D721Med (cell line): ENCODE results near the gene IGSF21.

Source experiments
- DNase-seq: peaks from one replicate; pipeline ENCODE4 v3.0.0; 2011; ENCODE audit warnings: low spot score; ENCODE audit not compliant: insufficient read length
- FAIRE-seq: peaks from 2 replicates; lab custom pipeline; 2011; peaks lifted over from hg19 to GRCh38; lab: Jason Lieb, UNC
- TF ChIP-seq, protein P1 (sequence below): IDR thresholded peaks from 2 replicates; pipeline ENCODE4 v1.5.1; 2012; ENCODE audit warnings: mild to moderate bottlenecking, control low read depth; ENCODE audit not compliant: insufficient read depth; ENCODE audit errors: missing control alignments

IGSF21 gene

DNA sequence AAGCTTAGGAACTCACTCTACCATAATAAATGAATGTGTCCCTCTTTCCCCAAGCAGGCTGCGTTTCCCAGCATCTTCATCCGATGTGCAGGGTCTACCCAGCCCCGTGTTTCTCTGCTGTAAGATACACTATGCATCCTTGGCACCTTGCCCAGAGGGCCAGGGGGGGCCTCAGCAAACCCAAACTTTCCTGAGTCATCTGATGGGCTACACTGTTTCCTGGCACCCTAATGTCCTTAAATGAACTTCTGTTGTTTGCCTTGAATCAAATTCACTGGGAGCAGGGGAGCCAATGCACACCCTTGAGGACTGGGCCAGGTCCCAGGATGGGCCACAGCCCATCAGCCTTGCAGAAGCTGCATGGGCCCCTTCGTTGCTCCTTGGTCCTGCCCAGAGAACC lies 145.5 kb downstream of the IGSF21 start:
- FAIRE-seq (no peak), DNase-seq (no peak)
- TF ChIP-seq, protein P1, sequence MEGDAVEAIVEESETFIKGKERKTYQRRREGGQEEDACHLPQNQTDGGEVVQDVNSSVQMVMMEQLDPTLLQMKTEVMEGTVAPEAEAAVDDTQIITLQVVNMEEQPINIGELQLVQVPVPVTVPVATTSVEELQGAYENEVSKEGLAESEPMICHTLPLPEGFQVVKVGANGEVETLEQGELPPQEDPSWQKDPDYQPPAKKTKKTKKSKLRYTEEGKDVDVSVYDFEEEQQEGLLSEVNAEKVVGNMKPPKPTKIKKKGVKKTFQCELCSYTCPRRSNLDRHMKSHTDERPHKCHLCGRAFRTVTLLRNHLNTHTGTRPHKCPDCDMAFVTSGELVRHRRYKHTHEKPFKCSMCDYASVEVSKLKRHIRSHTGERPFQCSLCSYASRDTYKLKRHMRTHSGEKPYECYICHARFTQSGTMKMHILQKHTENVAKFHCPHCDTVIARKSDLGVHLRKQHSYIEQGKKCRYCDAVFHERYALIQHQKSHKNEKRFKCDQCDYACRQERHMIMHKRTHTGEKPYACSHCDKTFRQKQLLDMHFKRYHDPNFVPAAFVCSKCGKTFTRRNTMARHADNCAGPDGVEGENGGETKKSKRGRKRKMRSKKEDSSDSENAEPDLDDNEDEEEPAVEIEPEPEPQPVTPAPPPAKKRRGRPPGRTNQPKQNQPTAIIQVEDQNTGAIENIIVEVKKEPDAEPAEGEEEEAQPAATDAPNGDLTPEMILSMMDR, result no peak

GRCh38 chr1:18256282-18257235 lies 149.0 kb downstream of the IGSF21 start:
- FAIRE-seq (no peak), DNase-seq (peak; percentile 28)
- TF ChIP-seq, protein P1, result no peak

DNA sequence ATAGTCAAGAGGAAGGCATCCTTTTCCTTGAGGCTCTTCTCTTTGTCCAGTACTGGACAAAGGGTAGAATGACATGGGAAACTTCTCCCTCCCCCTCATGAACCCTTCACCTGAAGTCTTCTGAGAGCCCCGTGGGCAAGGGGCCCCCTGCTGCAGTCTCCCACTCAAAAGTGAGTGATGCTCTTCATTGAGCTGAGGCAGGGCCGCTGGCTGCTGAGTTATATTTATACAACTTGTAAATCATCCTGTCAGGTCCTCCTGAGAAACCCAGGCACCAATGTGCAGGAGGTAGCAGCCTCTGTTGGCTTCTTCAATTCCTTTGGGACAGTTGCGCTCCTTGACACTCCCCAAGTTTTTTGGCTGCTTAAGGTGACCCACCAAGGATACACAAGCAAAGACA lies 150.2 kb downstream of the IGSF21 start:
- DNase-seq, result no peak
- TF ChIP-seq, protein P1, result no peak
- FAIRE-seq, result no peak

DNA sequence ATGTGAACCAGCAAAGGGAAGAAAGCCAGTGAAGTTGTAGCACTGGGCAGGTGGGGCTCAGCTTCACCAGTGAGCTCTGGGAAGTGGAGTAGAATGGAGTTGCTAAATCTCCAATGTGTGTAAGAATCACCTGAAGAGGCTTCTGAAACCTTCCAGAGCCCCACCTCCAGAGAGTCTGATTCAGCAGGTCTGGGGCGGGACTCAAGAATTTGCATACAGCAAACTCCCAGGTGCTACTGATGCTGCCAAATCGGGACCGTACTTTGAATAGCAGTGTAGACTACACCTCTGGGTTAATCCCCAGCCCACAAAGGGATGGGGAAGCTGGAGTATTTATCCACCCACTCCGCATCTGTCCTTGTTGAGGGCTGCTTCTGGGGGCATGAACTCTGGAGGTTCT lies 154.3 kb downstream of the IGSF21 start:
- DNase-seq, result no peak
- no peak for FAIRE-seq
- TF ChIP-seq, protein P1, result no peak

GRCh38 chr1:18262726-18263125 lies 155.1 kb downstream of the IGSF21 start:
- FAIRE-seq, result no peak
- TF ChIP-seq, protein P1, result no peak
- DNase-seq, result no peak

- TF ChIP-seq, protein P1, result no peak
- DNase-seq, result no peak
- FAIRE-seq, result no peak
Measured at GRCh38 chr1:18263547-18264120, 156.0 kb downstream of the IGSF21 start.

GRCh38 chr1:18264450-18265039 lies 156.9 kb downstream of the IGSF21 start:
- TF ChIP-seq, protein P1, result no peak
- DNase-seq (no peak), FAIRE-seq (no peak)
